B cell (primary cell): ENCODE data around the gene LUZP1.

Experiments
- CTCF ChIP-seq: fragments of 200-600 bp; IDR thresholded peaks from one replicate; pipeline ENCODE4 v1.8.0; 2022; ENCODE audit warnings: antibody characterized with exemption, mild to moderate bottlenecking
- EZH2 ChIP-seq: IDR thresholded peaks from 2 replicates; pipeline ENCODE4 v1.6.1; 2012; ENCODE audit warnings: borderline replicate concordance, low read depth, mild to moderate bottlenecking, moderate library complexity, low read length; ENCODE audit not compliant: insufficient read depth, poor library complexity, severe bottlenecking

GRCh38 chr1:23150125-23150524, 18.5 kb downstream of the LUZP1 start:
- TF ChIP-seq EZH2 (no peak), CTCF (no peak)
